Measurements from ENCODE around the gene PRODH2. TPM values are rescaled to one million over a fixed set of nuclear protein-coding genes. Genes with fewer than 3 reads are reported as not detected.
A peak's percentile ranks its signal among the peaks of the same experiment; 100 is the strongest.

The PRODH2 gene
- total RNA-seq, 3 donors from 2014 or later, result not detected

- intact Hi-C loops (cut with DNase I, micrococcal nuclease), result no loop called here
- H3K4me3 ChIP-seq, result no peak overlapping the region
- ATAC-seq, result no peak
- H3K36me3 ChIP-seq (ENCODE audit: low read depth), result no peaks in the 10 kb centered on the region
- no peaks in the 10 kb centered on the region for H3K4me1 ChIP-seq (ENCODE audit: low read depth)
- DNase-seq, result no peak
- H3K9me3 ChIP-seq, result no peaks in the 10 kb centered on the region
- TF ChIP-seq CTCF (IDR thresholded peaks at IDR 0.05), result no peak
These were observed 30.1 kb downstream of the PRODH2 start for GRCh38 chr19:35782589-35782988.

GRCh38 chr19:35781650-35782049, 31.0 kb downstream of the PRODH2 start:
- H3K9me3 ChIP-seq, result no peaks in the 10 kb centered on the region
- TF ChIP-seq CTCF (IDR thresholded peaks at IDR 0.05), result no peak
- H3K4me3 ChIP-seq, result no peak overlapping the region
- no peak for ATAC-seq
- H3K36me3 ChIP-seq (ENCODE audit: low read depth), result no peaks in the 10 kb centered on the region
- H3K4me1 ChIP-seq (ENCODE audit: low read depth), result no peaks in the 10 kb centered on the region
- intact Hi-C loops (cut with DNase I, micrococcal nuclease), result no loop called here
- DNase-seq, result no peak

GRCh38 chr19:35780717-35781116, 31.9 kb downstream of the PRODH2 start:
- intact Hi-C loops (cut with DNase I, micrococcal nuclease), result no loop called here
- no peak for TF ChIP-seq CTCF (IDR thresholded peaks at IDR 0.05)
- ATAC-seq (no peak), DNase-seq (no peak)
- Histone ChIP-seq H3K4me3 (no peak overlapping the region), H3K36me3 (ENCODE audit: low read depth) (no peaks in the 10 kb centered on the region), H3K4me1 (ENCODE audit: low read depth) (no peaks in the 10 kb centered on the region), H3K9me3 (no peaks in the 10 kb centered on the region)

GRCh38 chr19:35780058-35780457, 32.6 kb downstream of the PRODH2 start:
- DNase-seq, result no peak
- no peaks in the 10 kb centered on the region for H3K4me1 ChIP-seq (ENCODE audit: low read depth)
- intact Hi-C loops (cut with DNase I, micrococcal nuclease), result no loop called here
- TF ChIP-seq CTCF (IDR thresholded peaks at IDR 0.05), result no peak
- H3K4me3 ChIP-seq, result no peak overlapping the region
- no peaks in the 10 kb centered on the region for H3K9me3 ChIP-seq
- no peaks in the 10 kb centered on the region for H3K36me3 ChIP-seq (ENCODE audit: low read depth)
- ATAC-seq, result no peak

GRCh38 chr19:35779033-35779432, 33.6 kb downstream of the PRODH2 start:
- DNase-seq, result peak in 1 of 3 donors; percentile 10
- TF ChIP-seq CTCF (IDR thresholded peaks at IDR 0.05), result no peak
- no peaks in the 10 kb centered on the region for H3K36me3 ChIP-seq (ENCODE audit: low read depth)
- H3K4me3 ChIP-seq, result no peak overlapping the region
- no peaks in the 10 kb centered on the region for H3K4me1 ChIP-seq (ENCODE audit: low read depth)
- H3K9me3 ChIP-seq, result no peaks in the 10 kb centered on the region
- intact Hi-C loops (cut with DNase I, micrococcal nuclease), result no loop called here
- ATAC-seq, result no peak

GRCh38 chr19:35777961-35778360, 34.7 kb downstream of the PRODH2 start:
- no peaks in the 10 kb centered on the region for H3K36me3 ChIP-seq (ENCODE audit: low read depth)
- intact Hi-C loops (cut with DNase I, micrococcal nuclease), result no loop called here
- no peak for DNase-seq
- no peak overlapping the region for H3K4me3 ChIP-seq
- TF ChIP-seq CTCF (IDR thresholded peaks at IDR 0.05), result no peak
- no peaks in the 10 kb centered on the region for H3K4me1 ChIP-seq (ENCODE audit: low read depth)
- H3K9me3 ChIP-seq, result no peaks in the 10 kb centered on the region
- ATAC-seq, result no peak
